Activated naive CD8-positive, alpha-beta T cell treated with anti-CD3 and anti-CD28 coated beads, Interleukin-2, amount 10 ng/mL, durations not matched to agents 7 days and 5 days (primary cell): ENCODE measurements around the gene CFAP54. TPM values are rescaled to one million over a fixed set of nuclear protein-coding genes. Genes with fewer than 3 reads are reported as not detected.

Experiments used
- ATAC-seq: fragments of 150-1000 bp; cut with Tn5 transposase; one replicate; pipeline ENCODE4 v1.10.0; 2021; ENCODE audit warnings: low read depth, moderate library complexity
- POLR2A ChIA-PET: fragments of 350-600 bp; sonication (Branson Sonifier 250); formaldehyde crosslinking; loops from one replicate; lab custom pipeline; 2021; ENCODE audit warnings: antibody characterized with exemption; lab: Charles Lee
- DNase-seq: peaks from one replicate; pipeline ENCODE4 v3.0.0; 2021
- H3K27ac Mint-ChIP-seq: one replicate; pipeline ENCODE4 v1.8.0; 2022; ENCODE audit warnings: mild to moderate bottlenecking, mixed read lengths
- H3K27me3 Mint-ChIP-seq: one replicate; pipeline ENCODE4 v1.8.0; 2022; ENCODE audit warnings: mild to moderate bottlenecking, moderate library complexity, mixed read lengths
- H3K36me3 Mint-ChIP-seq: one replicate; pipeline ENCODE4 v1.8.0; 2021; ENCODE audit warnings: mild to moderate bottlenecking, mixed read lengths
- H3K4me1 Mint-ChIP-seq: one replicate; pipeline ENCODE4 v1.8.0; 2021; ENCODE audit warnings: mixed read lengths
- H3K4me3 Mint-ChIP-seq: one replicate; pipeline ENCODE4 v1.8.0; 2022; ENCODE audit warnings: mild to moderate bottlenecking, moderate library complexity, mixed read lengths
- H3K9me3 Mint-ChIP-seq: one replicate; pipeline ENCODE4 v1.8.0; 2021; ENCODE audit warnings: mixed read lengths
- total RNA-seq, 2 experiments: library from RNA; stranded (reverse); gene quantifications; one replicate each; pipeline ENCODE4 v1.2.3, GENCODE V29; 2021

Gene CFAP54
- total RNA-seq, 2 experiments from 2014 or later: 0.94 to 1.8 TPM

- Mint-ChIP-seq H3K36me3 (no peaks in the 10 kb centered on the region), H3K27ac (no peak overlapping the region), H3K9me3 (no peaks in the 10 kb centered on the region), H3K27me3 (peaks cover 18% of the 10 kb centered on the region), H3K4me3 (no peak overlapping the region), H3K4me1 (no peaks in the 10 kb centered on the region)
- POLR2A ChIA-PET: no interaction called here
- ATAC-seq: no peak
- no peak for DNase-seq
Observed at GRCh38 chr12:96872961-96873360, 383.6 kb downstream of the CFAP54 start.

- ATAC-seq (no peak), DNase-seq (no peak)
- Mint-ChIP-seq H3K4me3 (no peak overlapping the region), H3K27ac (no peak overlapping the region), H3K36me3 (no peaks in the 10 kb centered on the region), H3K9me3 (no peaks in the 10 kb centered on the region), H3K4me1 (no peaks in the 10 kb centered on the region), H3K27me3 (peaks cover 16% of the 10 kb centered on the region)
- POLR2A ChIA-PET: no interaction called here
Observed at GRCh38 chr12:96874211-96874610, 384.8 kb downstream of the CFAP54 start.

DNA sequence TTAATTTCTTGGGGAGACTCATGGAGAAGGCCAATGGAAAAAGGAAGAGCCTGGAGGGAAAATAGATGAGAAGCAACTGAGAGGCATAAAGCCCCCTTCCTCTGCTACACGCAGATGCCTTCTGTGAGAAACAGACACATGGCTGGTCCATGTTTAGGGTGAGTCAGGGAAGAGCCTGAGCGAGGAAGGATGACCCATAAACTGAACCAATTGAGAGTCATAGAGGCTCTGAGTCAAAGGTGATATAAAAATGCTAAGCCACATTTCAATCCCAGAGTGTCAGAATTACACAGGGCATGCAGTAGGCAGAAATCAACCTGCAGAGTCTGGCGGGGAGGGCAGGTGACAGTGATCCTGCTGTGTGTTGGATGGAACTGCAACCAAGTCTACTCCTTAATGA is 387.6 kb downstream of the CFAP54 start:
- ATAC-seq: no peak
- POLR2A ChIA-PET: no interaction called here
- H3K4me3 Mint-ChIP-seq: no peak overlapping the region
- H3K4me1 Mint-ChIP-seq: no peaks in the 10 kb centered on the region
- H3K9me3 Mint-ChIP-seq: no peaks in the 10 kb centered on the region
- peaks cover 9% of the 10 kb centered on the region for H3K27me3 Mint-ChIP-seq
- H3K36me3 Mint-ChIP-seq: no peaks in the 10 kb centered on the region
- DNase-seq: no peak
- no peak overlapping the region for H3K27ac Mint-ChIP-seq

- DNase-seq: no peak
- H3K4me1 Mint-ChIP-seq: no peaks in the 10 kb centered on the region
- no peak overlapping the region for H3K4me3 Mint-ChIP-seq
- no peak for ATAC-seq
- H3K27me3 Mint-ChIP-seq: peaks cover 7% of the 10 kb centered on the region
- no peak overlapping the region for H3K27ac Mint-ChIP-seq
- H3K36me3 Mint-ChIP-seq: no peaks in the 10 kb centered on the region
- POLR2A ChIA-PET: no interaction called here
- no peaks in the 10 kb centered on the region for H3K9me3 Mint-ChIP-seq
Observed at GRCh38 chr12:96878704-96879103, 389.3 kb downstream of the CFAP54 start.

- H3K9me3 Mint-ChIP-seq: no peaks in the 10 kb centered on the region
- H3K27ac Mint-ChIP-seq: no peak overlapping the region
- H3K4me1 Mint-ChIP-seq: no peaks in the 10 kb centered on the region
- DNase-seq (no peak), ATAC-seq (no peak)
- H3K27me3 Mint-ChIP-seq: peaks cover 7% of the 10 kb centered on the region
- POLR2A ChIA-PET: no interaction called here
- H3K36me3 Mint-ChIP-seq: no peaks in the 10 kb centered on the region
- H3K4me3 Mint-ChIP-seq: no peak overlapping the region
Observed at GRCh38 chr12:96879301-96879700, 389.9 kb downstream of the CFAP54 start.

- H3K9me3 Mint-ChIP-seq: no peaks in the 10 kb centered on the region
- POLR2A ChIA-PET: no interaction called here
- H3K27me3 Mint-ChIP-seq: peaks cover 10% of the 10 kb centered on the region
Observed at GRCh38 chr12:96880220-96880619, 390.8 kb downstream of the CFAP54 start.

DNA sequence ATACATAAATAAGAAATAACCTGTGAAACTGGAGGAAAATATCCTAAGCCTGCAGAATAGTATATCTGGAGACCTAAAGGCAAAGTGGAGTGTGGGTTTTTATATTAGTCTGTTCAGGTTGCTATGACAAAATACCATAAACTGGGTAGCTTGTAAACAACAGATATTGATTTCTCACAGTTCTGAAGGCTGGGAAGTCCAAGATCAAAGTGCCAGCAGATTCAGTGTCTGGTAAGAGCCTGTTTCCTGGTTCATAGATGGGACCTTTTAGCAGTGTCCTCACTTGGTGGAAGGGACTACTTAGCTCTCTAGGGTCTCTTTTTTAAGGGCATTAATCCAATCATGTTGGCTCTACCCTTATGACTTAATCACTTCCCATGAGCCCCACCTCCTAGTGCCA is 392.2 kb downstream of the CFAP54 start:
- Mint-ChIP-seq H3K27me3 (peaks cover 13% of the 10 kb centered on the region), H3K36me3 (no peaks in the 10 kb centered on the region), H3K27ac (no peak overlapping the region), H3K9me3 (no peaks in the 10 kb centered on the region), H3K4me1 (no peaks in the 10 kb centered on the region), H3K4me3 (no peak overlapping the region)
- DNase-seq (no peak), ATAC-seq (no peak)
- POLR2A ChIA-PET: no interaction called here

More at GRCh38 chr12:96880220-96880619, 390.8 kb downstream of the CFAP54 start:
- Mint-ChIP-seq H3K36me3 (no peaks in the 10 kb centered on the region), H3K4me1 (no peaks in the 10 kb centered on the region), H3K4me3 (no peak overlapping the region), H3K27ac (no peak overlapping the region)
- ATAC-seq (no peak), DNase-seq (no peak)

GRCh38 chr12:96882862-96883261 is 393.5 kb downstream of the CFAP54 start:
- Mint-ChIP-seq H3K27me3 (peaks cover 10% of the 10 kb centered on the region), H3K4me1 (no peaks in the 10 kb centered on the region), H3K4me3 (no peak overlapping the region), H3K9me3 (no peaks in the 10 kb centered on the region), H3K27ac (no peak overlapping the region), H3K36me3 (no peaks in the 10 kb centered on the region)
- ATAC-seq (no peak), DNase-seq (no peak)
- POLR2A ChIA-PET: no interaction called here

GRCh38 chr12:96883571-96883970 is 394.2 kb downstream of the CFAP54 start:
- Mint-ChIP-seq H3K36me3 (no peaks in the 10 kb centered on the region), H3K9me3 (no peaks in the 10 kb centered on the region), H3K4me3 (no peak overlapping the region), H3K4me1 (no peaks in the 10 kb centered on the region), H3K27me3 (peaks cover 10% of the 10 kb centered on the region), H3K27ac (no peak overlapping the region)
- ATAC-seq (no peak), DNase-seq (no peak)
- POLR2A ChIA-PET: no interaction called here

GRCh38 chr12:96886998-96887677 is 397.8 kb downstream of the CFAP54 start:
- no peak for DNase-seq
- H3K4me1 Mint-ChIP-seq: no peaks in the 10 kb centered on the region
- no peak overlapping the region for H3K4me3 Mint-ChIP-seq
- H3K27ac Mint-ChIP-seq: no peak overlapping the region
- no peaks in the 10 kb centered on the region for H3K9me3 Mint-ChIP-seq
- POLR2A ChIA-PET: no interaction called here
- no peaks in the 10 kb centered on the region for H3K36me3 Mint-ChIP-seq
- peaks cover 13% of the 10 kb centered on the region for H3K27me3 Mint-ChIP-seq
- ATAC-seq: no peak

GRCh38 chr12:96889273-96889933 is 400.0 kb downstream of the CFAP54 start:
- H3K4me1 Mint-ChIP-seq: no peaks in the 10 kb centered on the region
- no peaks in the 10 kb centered on the region for H3K36me3 Mint-ChIP-seq
- peaks cover 1% of the 10 kb centered on the region for H3K9me3 Mint-ChIP-seq
- POLR2A ChIA-PET: no interaction called here
- DNase-seq (no peak), ATAC-seq (no peak)
- H3K4me3 Mint-ChIP-seq: no peak overlapping the region
- peaks cover 13% of the 10 kb centered on the region for H3K27me3 Mint-ChIP-seq
- H3K27ac Mint-ChIP-seq: no peak overlapping the region

DNA sequence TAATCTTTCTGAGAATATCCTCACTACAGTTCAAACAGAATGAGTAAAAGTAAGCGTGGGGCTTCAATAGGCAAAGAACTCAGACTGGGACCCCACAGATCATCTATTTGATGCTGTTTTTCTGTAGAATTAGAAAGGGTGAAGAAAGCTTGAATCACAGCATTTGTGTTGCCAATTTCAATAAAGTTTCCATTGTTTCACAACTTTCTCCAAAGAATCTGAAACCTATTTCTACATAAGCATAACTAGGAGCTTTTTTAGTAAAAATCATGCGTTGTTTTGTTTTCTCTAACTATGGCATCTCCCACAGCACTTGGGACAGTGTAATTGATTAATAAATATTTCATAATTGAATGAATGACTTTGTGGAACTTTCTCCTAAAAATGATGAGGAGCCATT is 401.0 kb downstream of the CFAP54 start:
- Mint-ChIP-seq H3K36me3 (no peaks in the 10 kb centered on the region), H3K4me1 (no peaks in the 10 kb centered on the region), H3K9me3 (peaks cover 1% of the 10 kb centered on the region), H3K27me3 (peaks cover 9% of the 10 kb centered on the region), H3K27ac (no peak overlapping the region), H3K4me3 (no peak overlapping the region)
- DNase-seq (no peak), ATAC-seq (no peak)
- POLR2A ChIA-PET: no interaction called here

- Mint-ChIP-seq H3K27me3 (peaks cover 9% of the 10 kb centered on the region), H3K4me1 (no peaks in the 10 kb centered on the region), H3K4me3 (no peak overlapping the region), H3K9me3 (peaks cover 1% of the 10 kb centered on the region), H3K27ac (no peak overlapping the region), H3K36me3 (no peaks in the 10 kb centered on the region)
- no peak for DNase-seq
- POLR2A ChIA-PET: no interaction called here
- no peak for ATAC-seq
Observed at GRCh38 chr12:96892104-96892503, 402.7 kb downstream of the CFAP54 start.

- Mint-ChIP-seq H3K27me3 (peaks cover 8% of the 10 kb centered on the region), H3K27ac (no peak overlapping the region), H3K36me3 (no peaks in the 10 kb centered on the region), H3K9me3 (peaks cover 1% of the 10 kb centered on the region), H3K4me1 (no peaks in the 10 kb centered on the region), H3K4me3 (no peak overlapping the region)
- ATAC-seq (no peak), DNase-seq (no peak)
- POLR2A ChIA-PET: no interaction called here
Observed at GRCh38 chr12:96897421-96897820, 408.0 kb downstream of the CFAP54 start.
